Measurements from ENCODE around the gene LTBP1.

LTBP1 gene

GRCh38 chr2:33100921-33101320 lies 154.2 kb downstream of the LTBP1 start:
- DNase-seq (ENCODE audit: low read depth) = no peak
- TF ChIP-seq CTCF (IDR thresholded peaks at IDR 0.05; ENCODE audit: low read depth, low read length, missing control alignments) = no peak
- in situ Hi-C loops (cut with HindIII; ENCODE audit: low sequenced_read_pairs) = no loop called here
- no peak overlapping the region for H3K4me3 ChIP-seq (ENCODE audit: low read depth, low read length)

- in situ Hi-C loops (cut with HindIII; ENCODE audit: low sequenced_read_pairs) = no loop called here
- no peak for DNase-seq (ENCODE audit: low read depth)
Observed at GRCh38 chr2:33104052-33104623, 157.4 kb downstream of the LTBP1 start.

GRCh38 chr2:33104726-33105125 lies 158.0 kb downstream of the LTBP1 start:
- DNase-seq (ENCODE audit: low read depth) = no peak
- in situ Hi-C loops (cut with HindIII; ENCODE audit: low sequenced_read_pairs) = no loop called here
- no peak overlapping the region for H3K4me3 ChIP-seq (ENCODE audit: low read depth, low read length)
- TF ChIP-seq CTCF (IDR thresholded peaks at IDR 0.05; ENCODE audit: low read depth, low read length, missing control alignments) = no peak

More at GRCh38 chr2:33104052-33104623, 157.4 kb downstream of the LTBP1 start:
- no peak overlapping the region for H3K4me3 ChIP-seq (ENCODE audit: low read depth, low read length)
- no peak for TF ChIP-seq CTCF (IDR thresholded peaks at IDR 0.05; ENCODE audit: low read depth, low read length, missing control alignments)

GRCh38 chr2:33106115-33106514 lies 159.4 kb downstream of the LTBP1 start:
- TF ChIP-seq CTCF (IDR thresholded peaks at IDR 0.05; ENCODE audit: low read depth, low read length, missing control alignments) = no peak
- in situ Hi-C loops (cut with HindIII; ENCODE audit: low sequenced_read_pairs) = no loop called here
- H3K4me3 ChIP-seq (ENCODE audit: low read depth, low read length) = no peak overlapping the region
- DNase-seq (ENCODE audit: low read depth) = no peak

- TF ChIP-seq CTCF (IDR thresholded peaks at IDR 0.05; ENCODE audit: low read depth, low read length, missing control alignments) = no peak
- no peak overlapping the region for H3K4me3 ChIP-seq (ENCODE audit: low read depth, low read length)
- DNase-seq (ENCODE audit: low read depth) = no peak
- in situ Hi-C loops (cut with HindIII; ENCODE audit: low sequenced_read_pairs) = no loop called here
Observed at GRCh38 chr2:33107690-33108482, 161.1 kb downstream of the LTBP1 start.

DNA sequence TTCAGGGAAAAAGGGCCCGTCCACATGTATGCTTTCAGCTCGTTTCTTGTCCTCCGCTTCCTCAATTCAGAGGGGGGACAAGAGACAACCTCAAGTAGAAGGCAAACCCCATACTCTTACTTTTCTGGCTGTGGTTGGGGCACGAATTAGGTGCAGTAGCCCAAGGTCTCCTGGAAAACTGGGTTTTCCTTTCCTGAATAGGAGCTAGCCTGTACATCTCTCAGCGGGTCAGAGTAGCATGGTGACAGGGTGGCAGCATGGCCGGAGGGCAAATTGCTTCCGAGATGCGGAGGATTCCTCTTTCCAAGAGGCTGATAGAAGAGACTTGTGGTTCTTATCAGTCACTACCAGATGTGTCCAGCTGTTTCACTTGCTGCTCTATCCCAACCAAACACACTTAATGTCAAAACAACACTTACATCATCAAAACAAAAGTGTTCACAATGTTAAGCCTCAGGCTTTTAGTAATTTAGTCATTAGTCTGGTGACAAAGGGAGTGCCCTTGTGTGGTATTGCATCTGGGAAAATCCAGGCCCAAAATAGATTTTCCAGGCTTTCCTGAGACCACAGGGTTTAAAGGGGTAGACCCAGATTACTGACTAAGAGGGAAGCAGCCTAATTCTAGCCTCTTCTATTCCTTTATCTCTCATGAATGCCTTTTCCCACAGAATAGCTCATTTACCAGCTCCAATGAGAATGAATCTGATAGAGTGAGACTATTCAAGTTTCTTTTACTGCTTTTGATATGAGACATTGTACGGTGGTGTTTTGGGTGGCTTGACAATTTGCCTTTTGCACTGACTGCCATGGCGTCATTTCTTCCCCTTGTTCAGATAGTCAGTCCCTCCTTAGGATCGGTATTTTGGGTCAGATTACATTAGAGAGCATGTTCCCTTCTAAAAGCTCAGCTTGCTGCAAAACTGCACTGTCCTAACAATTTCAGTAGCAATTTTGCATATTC lies 162.0 kb downstream of the LTBP1 start:
- no peak overlapping the region for H3K4me3 ChIP-seq (ENCODE audit: low read depth, low read length)
- in situ Hi-C loops (cut with HindIII; ENCODE audit: low sequenced_read_pairs) = no loop called here
- TF ChIP-seq CTCF (IDR thresholded peaks at IDR 0.05; ENCODE audit: low read depth, low read length, missing control alignments) = no peak
- no peak for DNase-seq (ENCODE audit: low read depth)

Data from astrocyte of the cerebellum (primary cell).